IMR-90 (cell line): Measurements from ENCODE around the gene ZNF513. TPM values are rescaled to one million over a fixed set of nuclear protein-coding genes. Genes with fewer than 3 reads are reported as not detected.

Experiments
- polyA plus RNA-seq, 3 experiments: library from polyadenylated mRNA; depleted of rRNA; stranded (reverse); fragments of >200 nt; gene quantifications; 2 replicates each; pipeline ENCODE4 v1.2.3, GENCODE V29; 2012; ENCODE audit warnings: low replicate concordance in 1 of 3
- total RNA-seq: library from RNA; depleted of rRNA; stranded (reverse); fragments of >200 nt; gene quantifications from 2 replicates; pipeline ENCODE4 v1.2.3, GENCODE V29; 2012; rRNA removed

The ZNF513 gene
- total and polyA plus RNA-seq, 2 of the 4 experiments (the other 2 are of a cell fraction) = 3.4 to 23.7 TPM

Other genes with a start within 250 kb of the ZNF513 start
- 36.1 and 38.9 TPM in 2 replicates for gene PREB, start 246.1 kb downstream of the ZNF513 start, total RNA-seq
- 49.0 and 52.2 TPM in 2 replicates for gene PREB, start 246.1 kb downstream of the ZNF513 start, polyA plus RNA-seq (2012; rRNA removed)
- not detected in 2 replicates for gene PRR30, start 241.3 kb downstream of the ZNF513 start, total RNA-seq
- gene PRR30, start 241.3 kb downstream of the ZNF513 start, polyA plus RNA-seq (2012; rRNA removed) = not detected in 2 replicates
- gene TCF23, start 231.7 kb downstream of the ZNF513 start, total RNA-seq = not detected in 2 replicates
- gene TCF23, start 231.7 kb downstream of the ZNF513 start, polyA plus RNA-seq (2012; rRNA removed) = not detected in 2 replicates
- gene ATRAID, start 168.7 kb downstream of the ZNF513 start, total RNA-seq = 138 and 144 TPM in 2 replicates
- gene ATRAID, start 168.7 kb downstream of the ZNF513 start, polyA plus RNA-seq (2012; rRNA removed) = 165 and 173 TPM in 2 replicates
- gene SLC5A6, start 168.5 kb downstream of the ZNF513 start, total RNA-seq = 34.2 and 38.6 TPM in 2 replicates
- 28.8 and 30.6 TPM in 2 replicates for gene SLC5A6, start 168.5 kb downstream of the ZNF513 start, polyA plus RNA-seq (2012; rRNA removed)
- gene CAD, start 163.4 kb downstream of the ZNF513 start, total RNA-seq = 12.9 and 17.8 TPM in 2 replicates
- 38.7 and 45.8 TPM in 2 replicates for gene CAD, start 163.4 kb downstream of the ZNF513 start, polyA plus RNA-seq (2012; rRNA removed)
- gene SLC30A3, start 117.7 kb downstream of the ZNF513 start, total RNA-seq = under 0.01 TPM in 1 of 2 replicates, not detected in the other
- gene SLC30A3, start 117.7 kb downstream of the ZNF513 start, polyA plus RNA-seq (2012; rRNA removed) = 0.15 and 0.17 TPM in 2 replicates
- not detected in 2 replicates for gene DNAJC5G, start 105.3 kb downstream of the ZNF513 start, total RNA-seq
- gene DNAJC5G, start 105.3 kb downstream of the ZNF513 start, polyA plus RNA-seq (2012; rRNA removed) = not detected in 2 replicates
- under 0.01 TPM in 1 of 2 replicates, not detected in the other for gene TRIM54, start 98.3 kb downstream of the ZNF513 start, total RNA-seq
- gene TRIM54, start 98.3 kb downstream of the ZNF513 start, polyA plus RNA-seq (2012; rRNA removed) = 0.07 and 0.15 TPM in 2 replicates
- gene UCN, start 72.3 kb downstream of the ZNF513 start, total RNA-seq = not detected in 2 replicates
- gene UCN, start 72.3 kb downstream of the ZNF513 start, polyA plus RNA-seq (2012; rRNA removed) = 0.22 and 0.30 TPM in 2 replicates
- gene MPV17, start 57.6 kb downstream of the ZNF513 start, total RNA-seq = 70.4 and 80.5 TPM in 2 replicates
- gene MPV17, start 57.6 kb downstream of the ZNF513 start, polyA plus RNA-seq (2012; rRNA removed) = 160 and 164 TPM in 2 replicates
- 23.1 and 25.5 TPM in 2 replicates for gene GTF3C2, start 24.0 kb downstream of the ZNF513 start, total RNA-seq
- 36.9 and 37.7 TPM in 2 replicates for gene GTF3C2, start 24.0 kb downstream of the ZNF513 start, polyA plus RNA-seq (2012; rRNA removed)
- 47.9 and 48.9 TPM in 2 replicates for gene EIF2B4, start 10.4 kb downstream of the ZNF513 start, total RNA-seq
- gene EIF2B4, start 10.4 kb downstream of the ZNF513 start, polyA plus RNA-seq (2012; rRNA removed) = 40.3 and 43.8 TPM in 2 replicates
- gene SNX17, start 10.1 kb downstream of the ZNF513 start, total RNA-seq = 130 and 131 TPM in 2 replicates
- gene SNX17, start 10.1 kb downstream of the ZNF513 start, polyA plus RNA-seq (2012; rRNA removed) = 100.0 and 102 TPM in 2 replicates
- 95.9 and 99.2 TPM in 2 replicates for gene PPM1G, start 28.9 kb upstream of the ZNF513 start, total RNA-seq
- 55.9 and 57.6 TPM in 2 replicates for gene PPM1G, start 28.9 kb upstream of the ZNF513 start, polyA plus RNA-seq (2012; rRNA removed)
- 107 and 120 TPM in 2 replicates for gene NRBP1, start 47.9 kb upstream of the ZNF513 start, total RNA-seq
- gene NRBP1, start 47.9 kb upstream of the ZNF513 start, polyA plus RNA-seq (2012; rRNA removed) = 150 and 155 TPM in 2 replicates
- not detected in 2 replicates for gene KRTCAP3, start 61.6 kb upstream of the ZNF513 start, total RNA-seq
- 1.1 and 1.5 TPM in 2 replicates for gene KRTCAP3, start 61.6 kb upstream of the ZNF513 start, polyA plus RNA-seq (2012; rRNA removed)
- 23.1 and 25.5 TPM in 2 replicates for gene IFT172, start 109.0 kb upstream of the ZNF513 start, total RNA-seq
- gene IFT172, start 109.0 kb upstream of the ZNF513 start, polyA plus RNA-seq (2012; rRNA removed) = 17.2 and 18.8 TPM in 2 replicates
- 7.3 and 7.5 TPM in 2 replicates for gene FNDC4, start 114.5 kb upstream of the ZNF513 start, total RNA-seq
- gene FNDC4, start 114.5 kb upstream of the ZNF513 start, polyA plus RNA-seq (2012; rRNA removed) = 11.1 and 12.0 TPM in 2 replicates
- under 0.01 TPM in 1 of 2 replicates, not detected in the other for gene GCKR, start 116.1 kb upstream of the ZNF513 start, total RNA-seq
- 0.41 and 0.55 TPM in 2 replicates for gene GCKR, start 116.1 kb upstream of the ZNF513 start, polyA plus RNA-seq (2012; rRNA removed)
- 32.2 and 56.5 TPM in 2 replicates for gene ZNF512, start 202.3 kb upstream of the ZNF513 start, total RNA-seq
- gene ZNF512, start 202.3 kb upstream of the ZNF513 start, polyA plus RNA-seq (2012; rRNA removed) = 17.0 and 25.8 TPM in 2 replicates
- 2.0 and 2.2 TPM in 2 replicates for gene CCDC121, start 248.3 kb upstream of the ZNF513 start, total RNA-seq
- gene CCDC121, start 248.3 kb upstream of the ZNF513 start, polyA plus RNA-seq (2012; rRNA removed) = 0.65 and 0.67 TPM in 2 replicates
- gene GPN1, start 248.3 kb upstream of the ZNF513 start, total RNA-seq = 53.0 and 63.8 TPM in 2 replicates
- 34.9 and 37.8 TPM in 2 replicates for gene GPN1, start 248.3 kb upstream of the ZNF513 start, polyA plus RNA-seq (2012; rRNA removed)